Peyer's patch (tissue), 4 donors: Measurements from ENCODE around the gene KIFC3.

Source experiments
- POLR2A ChIP-seq, 2 donors: fragments of 450-650 bp; IDR thresholded peaks; one replicate each; pipeline ENCODE4 v1.5.1; 2017; ENCODE audit warnings: antibody characterized with exemption in 2 of 2, mild to moderate bottlenecking in 2 of 2, moderate library complexity in 2 of 2
- TF ChIP-seq, protein P1 (sequence below), 6 experiments: fragments of 450-650 bp in 4 of 6; fragments of 200-600 bp in 2 of 6; sonication (generic) in 1 of 6; IDR thresholded peaks; one replicate each; pipeline ENCODE4 v1.5.1; 2017 to 2019; ENCODE audit warnings: antibody characterized with exemption in 6 of 6, mild to moderate bottlenecking in 3 of 6, moderate library complexity in 1 of 6

DNA sequence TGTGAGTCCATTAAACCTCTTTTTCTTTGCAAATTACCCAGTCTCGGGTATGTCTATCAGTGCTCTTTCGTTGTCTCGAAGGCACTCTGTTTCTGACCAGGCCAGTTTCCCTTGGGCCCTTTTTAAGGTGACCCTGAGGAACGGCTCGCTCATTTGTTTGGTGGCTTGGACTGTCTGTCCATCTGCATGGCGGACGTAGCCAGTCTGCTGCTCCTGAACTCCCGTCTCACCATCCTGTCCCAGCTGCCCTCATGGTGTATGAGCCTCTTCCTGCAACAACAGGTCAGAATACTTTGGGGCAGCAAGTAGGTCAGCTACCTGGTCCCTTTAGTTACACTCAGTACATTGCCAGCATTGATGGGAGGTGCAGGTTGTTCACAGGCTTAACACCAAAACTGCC is 88.7 kb downstream of the KIFC3 start:
- TF ChIP-seq POLR2A (IDR thresholded peaks at IDR 0.05) = no peak
- TF ChIP-seq, protein P1, sequence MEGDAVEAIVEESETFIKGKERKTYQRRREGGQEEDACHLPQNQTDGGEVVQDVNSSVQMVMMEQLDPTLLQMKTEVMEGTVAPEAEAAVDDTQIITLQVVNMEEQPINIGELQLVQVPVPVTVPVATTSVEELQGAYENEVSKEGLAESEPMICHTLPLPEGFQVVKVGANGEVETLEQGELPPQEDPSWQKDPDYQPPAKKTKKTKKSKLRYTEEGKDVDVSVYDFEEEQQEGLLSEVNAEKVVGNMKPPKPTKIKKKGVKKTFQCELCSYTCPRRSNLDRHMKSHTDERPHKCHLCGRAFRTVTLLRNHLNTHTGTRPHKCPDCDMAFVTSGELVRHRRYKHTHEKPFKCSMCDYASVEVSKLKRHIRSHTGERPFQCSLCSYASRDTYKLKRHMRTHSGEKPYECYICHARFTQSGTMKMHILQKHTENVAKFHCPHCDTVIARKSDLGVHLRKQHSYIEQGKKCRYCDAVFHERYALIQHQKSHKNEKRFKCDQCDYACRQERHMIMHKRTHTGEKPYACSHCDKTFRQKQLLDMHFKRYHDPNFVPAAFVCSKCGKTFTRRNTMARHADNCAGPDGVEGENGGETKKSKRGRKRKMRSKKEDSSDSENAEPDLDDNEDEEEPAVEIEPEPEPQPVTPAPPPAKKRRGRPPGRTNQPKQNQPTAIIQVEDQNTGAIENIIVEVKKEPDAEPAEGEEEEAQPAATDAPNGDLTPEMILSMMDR (IDR thresholded peaks at IDR 0.05) = no peak
